Cardiac septum (tissue), 1 donor: ENCODE measurements around the gene ISCA1. TPM values are rescaled to one million over a fixed set of nuclear protein-coding genes. Genes with fewer than 3 reads are reported as not detected.
A peak's percentile ranks its signal among the peaks of the same experiment; 100 is the strongest.
"Not testable (repeated sequence)": the region's sequence is repeated elsewhere in the genome, so short reads cannot be mapped to it uniquely, and the experiment has no call there.

Source experiments
- DNase-seq: peaks from one replicate; pipeline ENCODE4 v3.0.0-alpha.2; 2020; ENCODE audit warnings: low spot score
- intact Hi-C: fragments of 100-400 bp; cut with DNase I; formaldehyde crosslinking; loops from one replicate; pipeline ENCODE4 v1.14.0; 2022
- long read RNA-seq: library from polyadenylated mRNA; unstranded; transcript quantifications from one replicate; pipeline ENCODE4 v2.0.0, GENCODE V29; 2021
- total RNA-seq: library from RNA; stranded (reverse); fragmentation: NEBNext Ultra II Directional; extraction: Animal tissue kit (Norgen Biotek cat#: 25700); gene quantifications from one replicate; pipeline ENCODE4 v1.2.1, GENCODE V29; 2021
- donor health status: DM: no; HTN: no; CAD: no.

ISCA1 gene
- 49.2 TPM for total RNA-seq
- long read RNA-seq, transcript ISCA1-203 (4 exons, 1,958 nt), result major isoform, 87 of 96 reads
- long read RNA-seq, partial matches to known transcripts, result 3 of 96 reads
- long read RNA-seq, other reads (novel, unspliced or antisense), result 4 of 96 reads

DNA sequence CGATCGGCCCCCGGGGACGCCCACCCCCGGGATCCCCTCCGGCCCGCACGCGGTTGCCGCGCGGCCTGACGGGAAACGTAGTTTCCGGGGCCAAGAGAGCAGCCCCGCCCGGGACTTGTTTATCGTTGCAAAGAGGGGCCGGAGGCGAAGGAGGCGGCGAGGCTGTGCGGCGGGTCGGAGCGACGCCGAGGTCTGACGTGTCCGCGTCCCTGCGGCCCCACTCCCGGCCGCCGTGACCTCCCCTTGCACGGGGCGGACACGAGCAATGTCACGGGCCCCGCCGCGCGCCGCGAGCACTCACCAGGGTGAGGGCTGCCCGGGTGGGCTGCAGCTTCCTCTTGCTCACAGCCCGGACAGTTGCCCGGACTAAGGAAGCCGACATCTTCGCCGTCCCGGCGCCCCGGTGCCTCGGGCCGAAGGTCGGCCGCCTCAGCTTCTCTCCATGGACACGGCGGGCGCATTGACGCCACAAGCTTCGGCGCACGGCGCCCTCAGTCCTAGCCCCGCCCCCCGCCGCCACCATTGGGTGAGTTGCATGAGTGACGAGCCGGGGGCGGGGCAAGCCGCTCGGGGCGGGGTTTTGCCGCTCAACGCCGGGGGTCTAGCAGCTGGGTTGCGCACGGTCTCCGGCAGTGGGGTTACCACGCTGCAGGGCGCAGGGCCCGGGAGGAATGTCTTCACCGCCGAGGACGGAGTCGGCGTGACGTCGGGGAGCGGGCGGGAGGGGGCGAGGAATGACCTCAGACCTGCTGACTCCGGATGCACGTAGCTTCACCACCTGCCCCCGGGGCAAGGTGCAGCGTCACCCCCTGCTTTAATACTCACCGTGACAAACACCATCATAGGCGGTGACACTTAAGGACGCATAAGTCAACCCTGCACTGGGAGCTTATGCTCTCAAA is at the start of gene ISCA1:
Gene ISCA1, minus strand, starts transcription at position 462 of the 902 bp plus-strand sequence. Its CDS starts 80 bp downstream, at position 382.
- intact Hi-C loops, result no loop called here
- peak; percentile 98 for DNase-seq

DNA sequence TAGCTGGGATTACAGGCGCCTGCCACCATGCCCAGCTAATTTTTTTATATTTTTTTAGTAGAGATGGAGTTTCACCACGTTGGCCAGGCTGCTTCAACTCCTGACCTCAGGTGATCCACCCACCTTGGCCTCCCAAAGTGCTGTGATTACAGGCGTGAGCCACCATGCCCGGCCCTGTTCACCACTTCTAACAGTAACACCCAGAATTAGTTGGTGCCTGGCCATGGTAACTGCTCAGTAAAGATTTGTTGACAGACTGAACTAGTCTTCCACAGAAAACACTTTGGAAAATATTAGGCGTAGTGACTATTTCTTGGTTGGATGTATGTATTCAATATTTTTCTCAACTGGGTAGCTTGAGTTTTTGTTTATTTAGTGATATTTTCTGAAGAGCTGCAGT is 47.8 kb upstream of the ISCA1 start:
- intact Hi-C loops, result no loop called here

DNA sequence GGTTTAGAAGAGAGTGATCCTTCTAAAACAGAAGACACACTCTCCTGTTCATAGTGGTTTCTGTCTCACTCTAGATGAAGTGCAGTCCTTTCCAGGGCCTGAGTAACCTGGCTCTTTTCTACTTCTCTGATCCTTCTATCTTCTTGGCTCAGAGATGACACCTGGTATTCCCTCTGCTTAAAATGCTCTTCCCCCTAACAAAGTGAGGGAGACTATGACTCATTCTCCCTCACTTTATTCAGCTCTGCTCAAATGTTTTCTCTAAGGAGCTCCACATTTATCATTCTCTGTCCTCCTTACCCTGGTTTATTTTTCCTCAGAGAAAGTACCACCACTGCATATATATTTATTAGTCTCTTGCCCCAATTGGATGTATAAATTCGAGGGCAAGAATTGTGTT is 47.3 kb upstream of the ISCA1 start:
- no peak for DNase-seq
- intact Hi-C loops, result no loop called here

More for the DNA sequence above, 47.8 kb upstream of the ISCA1 start:
- no peak for DNase-seq

DNA sequence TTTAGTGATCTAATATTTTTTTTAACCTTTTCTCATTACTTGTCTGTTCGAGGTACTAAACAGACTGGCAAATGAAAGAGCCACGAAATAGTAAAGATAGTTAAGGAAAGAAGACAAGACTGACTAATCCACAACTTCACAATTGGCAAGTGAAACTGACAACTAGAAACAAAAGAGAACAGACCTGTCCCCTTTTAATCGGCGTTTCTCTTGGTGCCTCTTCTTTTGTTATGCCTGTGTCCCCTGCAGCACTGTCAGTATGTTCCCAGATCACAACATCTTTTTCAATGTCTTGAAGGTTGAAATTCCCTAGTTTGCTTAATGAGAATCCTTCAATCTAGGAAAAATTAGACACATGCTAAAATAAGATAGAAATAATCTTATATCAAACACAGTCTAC is 45.8 kb upstream of the ISCA1 start:
- intact Hi-C loops, result no loop called here
- DNase-seq, result no peak

DNA sequence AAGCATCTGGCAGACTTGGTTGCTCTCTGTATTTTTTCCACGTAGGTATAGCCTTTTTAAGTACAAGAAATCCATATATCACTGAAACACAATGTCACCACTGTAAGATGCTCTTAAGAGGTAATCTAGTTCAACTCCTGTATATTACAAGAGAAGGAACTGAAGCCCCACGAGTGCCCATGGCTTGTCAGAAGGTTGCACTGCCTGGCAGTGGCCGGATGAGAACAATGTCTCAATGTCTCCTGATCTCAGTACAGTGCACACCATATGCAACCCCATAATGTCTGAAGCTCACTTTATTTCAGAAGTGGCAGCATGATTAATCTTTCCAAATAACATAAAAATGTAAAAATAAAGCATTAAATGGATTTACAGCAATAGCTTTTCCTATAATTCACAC is 44.2 kb upstream of the ISCA1 start:
- DNase-seq, result no peak
- intact Hi-C loops, result no loop called here

DNA sequence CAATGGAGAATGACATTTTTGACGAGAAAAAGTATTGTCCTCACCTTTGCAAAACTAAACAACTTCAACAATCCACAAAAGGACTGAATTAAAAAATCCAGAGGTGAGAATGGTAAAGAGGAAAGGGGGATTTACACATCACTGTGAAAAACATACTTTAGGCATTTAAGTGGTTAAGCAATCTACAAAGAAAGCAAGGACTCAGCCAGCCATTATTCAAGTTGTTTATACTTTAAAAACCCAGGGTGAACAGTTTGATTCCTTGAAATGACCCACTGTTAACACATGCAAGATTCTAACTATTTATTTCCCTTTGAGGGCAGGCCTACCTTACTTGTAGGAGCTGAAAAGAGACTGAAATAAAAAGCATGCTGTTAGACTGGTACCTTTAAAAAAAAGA is 42.6 kb upstream of the ISCA1 start:
- intact Hi-C loops, result no loop called here
- DNase-seq, result no peak

DNA sequence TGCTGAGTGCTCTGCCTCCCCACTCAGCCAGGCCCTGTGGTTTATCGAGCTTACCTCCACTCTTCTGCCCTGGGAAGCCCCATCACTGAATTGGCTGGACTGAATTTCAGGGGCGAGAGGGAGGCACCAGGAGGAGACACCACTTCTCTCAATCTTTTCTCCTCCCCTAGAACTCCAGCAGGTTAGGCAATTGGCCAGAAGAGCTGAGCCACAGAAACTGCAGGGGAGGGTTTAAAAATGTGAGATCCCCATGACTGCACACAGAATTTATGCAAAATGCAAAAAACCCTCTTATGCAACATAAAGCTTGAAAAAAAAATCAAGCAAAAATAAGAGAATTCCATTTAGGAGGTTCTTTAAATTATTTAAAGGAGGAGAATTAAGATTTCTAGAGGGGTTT is 42.0 kb upstream of the ISCA1 start:
- DNase-seq, result no peak
- intact Hi-C loops, result no loop called here

DNA sequence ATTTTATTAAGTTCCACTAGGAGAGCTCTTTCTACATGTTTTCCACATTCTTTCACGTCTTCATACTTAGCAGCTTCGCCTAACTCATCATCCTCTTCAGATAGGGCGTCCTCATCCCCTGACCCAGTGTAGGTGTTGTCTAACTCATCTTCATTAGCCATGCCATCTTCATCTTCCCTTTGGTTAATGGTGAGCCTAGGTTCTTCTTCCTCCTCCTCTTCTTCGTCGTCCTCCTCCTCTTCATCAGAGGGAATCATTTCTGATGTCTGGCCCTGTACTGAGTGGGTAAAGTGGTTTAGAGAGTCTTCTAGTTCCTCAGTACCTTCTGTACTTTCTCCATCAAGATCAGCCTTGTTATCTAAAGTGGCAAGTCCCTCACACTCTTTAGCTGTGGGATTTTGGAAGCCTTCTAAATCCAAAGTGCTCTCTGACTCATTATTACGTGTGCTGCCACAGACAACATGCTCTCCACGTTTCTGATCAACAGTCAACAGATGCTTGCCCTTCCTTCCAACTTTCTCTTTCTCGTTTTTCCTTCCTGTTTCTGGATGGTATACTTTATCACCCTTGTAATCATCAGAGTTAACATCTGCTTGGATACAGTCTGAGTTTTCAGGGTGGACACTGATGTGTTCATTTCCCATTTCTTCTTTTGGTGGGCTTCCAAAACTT is 40.8 kb upstream of the ISCA1 start:
- intact Hi-C loops, result no loop called here
- no peak for DNase-seq

DNA sequence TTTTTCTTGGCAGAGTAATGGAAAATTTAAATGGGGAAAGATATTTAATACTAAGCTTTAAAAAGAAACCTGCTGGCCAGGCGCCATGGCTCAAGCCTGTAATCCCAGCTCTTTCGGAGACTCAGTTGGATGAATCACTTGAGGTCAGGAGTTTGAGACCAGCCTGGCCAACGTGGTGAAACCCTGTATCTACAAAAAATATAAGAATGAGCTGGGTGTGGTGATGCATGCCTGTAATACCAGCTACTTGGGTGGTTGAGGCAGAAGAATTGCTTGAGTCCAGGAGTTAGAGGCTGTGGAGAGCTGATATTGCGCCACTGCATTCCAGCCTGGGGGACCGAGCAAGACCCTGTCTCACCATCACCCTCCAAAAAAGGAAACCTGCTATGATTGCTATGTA is 39.0 kb upstream of the ISCA1 start:
- intact Hi-C loops, result no loop called here
- no peak for DNase-seq

DNA sequence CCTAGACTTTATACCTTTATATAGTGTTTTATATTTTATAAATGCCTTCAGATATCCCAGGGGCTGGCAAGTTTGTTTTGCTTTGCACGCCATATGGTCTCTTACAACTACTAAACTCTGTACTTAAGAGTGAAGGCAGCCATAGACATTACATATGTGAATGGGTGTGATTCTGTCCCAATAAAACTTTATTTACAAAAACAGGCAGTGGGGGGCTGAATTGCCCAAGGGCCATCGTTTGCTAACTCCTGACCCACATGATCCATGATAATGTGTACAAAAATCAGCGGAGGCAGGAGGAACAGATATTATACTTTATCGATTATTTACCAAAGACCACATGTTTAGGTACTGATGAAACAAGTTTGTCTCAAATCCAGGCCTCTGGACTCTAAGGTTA is 35.8 kb upstream of the ISCA1 start:
- DNase-seq, result no peak

DNA sequence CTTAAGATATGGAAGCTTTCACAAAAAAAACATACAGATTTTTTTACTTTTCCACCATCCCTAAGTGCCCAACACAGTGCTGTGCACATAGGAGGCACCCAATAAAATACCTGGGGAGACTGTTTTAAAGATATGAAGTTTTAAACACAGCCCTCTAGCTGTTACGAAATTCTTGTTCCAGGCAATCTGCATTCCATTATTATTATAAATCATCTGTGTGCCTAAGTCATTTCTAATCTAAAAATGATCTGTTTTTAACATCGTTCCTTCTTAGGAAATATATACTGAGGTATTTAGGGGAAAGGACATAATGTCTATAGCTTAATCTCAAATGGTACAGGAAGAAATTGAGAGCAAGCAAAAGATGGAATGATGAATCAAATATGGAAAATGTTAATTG is 32.7 kb upstream of the ISCA1 start:
- no peak for DNase-seq
- intact Hi-C loops, result no loop called here

More for the DNA sequence above, 35.8 kb upstream of the ISCA1 start:
- intact Hi-C loops, result no loop called here

DNA sequence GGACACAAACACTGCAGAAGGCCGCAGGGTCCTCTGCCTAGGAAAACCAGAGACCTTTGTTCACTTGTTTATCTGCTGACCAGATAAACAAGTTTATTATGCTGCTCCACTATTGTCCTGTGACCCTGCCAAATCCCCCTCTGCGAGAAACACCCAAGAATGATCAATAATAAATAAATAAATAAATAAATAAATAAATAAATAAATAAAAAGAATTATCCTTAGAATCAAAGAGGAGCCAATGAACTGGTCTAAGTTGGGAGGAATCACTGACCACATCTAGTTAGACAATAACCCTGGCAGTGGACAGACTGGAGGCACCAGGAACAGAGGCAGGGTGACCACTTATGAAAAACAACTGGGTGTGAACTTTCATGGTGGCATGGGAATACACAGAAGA is 30.6 kb upstream of the ISCA1 start:
- intact Hi-C loops, DNase-seq: not testable (repeated sequence)

DNA sequence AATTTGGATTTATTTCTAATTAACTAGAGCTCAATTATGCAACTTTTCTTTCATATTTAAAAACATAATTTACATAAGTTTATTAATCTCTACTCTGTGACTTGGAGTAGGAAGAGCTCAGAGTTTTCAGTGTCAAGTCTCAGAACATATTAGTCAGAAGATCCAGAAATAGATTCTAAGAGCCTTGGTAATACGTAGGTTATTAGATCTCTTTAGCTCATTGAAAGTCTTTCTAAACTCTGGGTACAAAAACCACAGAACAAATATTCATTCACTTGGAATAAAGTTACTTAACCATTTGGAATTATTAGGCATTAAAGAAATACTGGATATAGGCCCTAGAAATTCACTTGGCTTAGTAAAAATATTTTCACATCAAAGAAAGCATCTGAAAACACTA is 26.3 kb upstream of the ISCA1 start:
- intact Hi-C loops, result no loop called here
- no peak for DNase-seq

DNA sequence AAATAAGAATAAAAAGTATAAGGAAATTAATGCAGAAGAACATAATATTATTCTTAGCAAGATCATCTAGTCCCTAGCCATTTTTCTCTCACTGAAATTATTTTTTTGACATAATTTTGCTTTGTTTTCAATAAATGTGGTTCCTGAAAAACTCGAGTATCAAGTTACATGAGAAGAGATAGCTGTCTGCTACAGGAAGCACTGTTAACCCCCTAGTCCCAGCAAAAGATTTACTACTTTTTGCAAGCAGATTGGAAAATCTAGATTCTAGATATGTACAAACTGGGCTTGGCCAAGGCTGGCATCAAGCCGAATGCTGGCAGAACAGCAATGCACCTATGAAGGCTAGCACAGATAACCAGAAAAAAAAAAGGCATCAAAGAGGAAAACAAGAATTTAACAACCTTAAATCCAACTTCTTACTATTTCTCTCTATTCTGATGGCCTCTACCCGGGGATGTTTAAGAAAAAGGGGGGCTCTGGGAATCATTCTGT is 21.9 kb upstream of the ISCA1 start:
- DNase-seq, result no peak
- intact Hi-C loops, result no loop called here

DNA sequence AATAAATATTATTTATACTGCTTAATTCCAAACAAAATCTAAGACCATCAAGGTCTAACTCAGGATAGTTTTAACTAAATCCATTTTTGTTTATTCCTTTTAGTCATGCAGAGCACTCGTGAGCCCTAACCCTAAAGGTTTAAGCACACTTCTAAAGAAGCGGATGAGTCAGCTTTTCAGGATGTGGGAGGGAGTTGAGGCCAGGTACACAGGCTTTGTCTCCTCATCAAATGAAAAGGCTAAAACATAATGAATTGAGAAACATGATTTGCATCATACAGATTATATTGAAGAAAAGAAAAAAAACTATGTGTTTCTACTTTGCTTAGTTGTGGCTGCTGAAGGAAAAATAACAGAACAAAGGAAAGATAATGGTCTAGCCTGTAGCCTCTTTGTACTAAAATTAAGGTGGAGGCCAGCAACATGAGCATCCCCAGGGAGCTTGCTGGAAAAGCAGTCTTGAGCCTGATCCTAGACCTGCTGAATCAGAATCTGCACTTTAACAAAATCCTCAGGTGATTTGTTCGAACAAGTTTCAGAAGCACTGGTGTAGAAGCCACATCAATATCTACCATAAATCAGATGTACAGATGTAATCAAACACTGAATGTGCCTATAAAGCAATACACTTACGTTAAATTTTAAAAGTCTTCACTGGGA is 21.1 kb upstream of the ISCA1 start:
- DNase-seq, result no peak
- intact Hi-C loops, result no loop called here

DNA sequence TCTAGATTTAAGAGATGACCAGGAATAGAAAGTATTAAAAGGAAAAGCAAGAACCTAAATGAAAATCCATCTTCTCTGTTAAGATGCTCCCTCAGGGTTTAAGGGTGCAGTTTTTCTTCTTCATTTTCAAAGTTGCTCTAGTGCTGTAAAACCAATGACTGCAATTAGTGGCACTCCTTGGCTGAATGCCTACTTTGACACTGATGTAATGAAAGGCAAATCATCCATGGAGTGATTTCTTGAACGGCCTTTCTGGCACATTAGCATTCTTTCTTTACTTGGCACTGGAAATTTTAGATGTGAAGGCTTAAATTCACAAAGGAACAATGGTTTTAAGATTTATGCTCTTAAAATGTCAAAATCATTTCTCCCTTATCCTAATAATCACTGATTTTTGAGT is 19.3 kb upstream of the ISCA1 start:
- intact Hi-C loops, result no loop called here
- no peak for DNase-seq

DNA sequence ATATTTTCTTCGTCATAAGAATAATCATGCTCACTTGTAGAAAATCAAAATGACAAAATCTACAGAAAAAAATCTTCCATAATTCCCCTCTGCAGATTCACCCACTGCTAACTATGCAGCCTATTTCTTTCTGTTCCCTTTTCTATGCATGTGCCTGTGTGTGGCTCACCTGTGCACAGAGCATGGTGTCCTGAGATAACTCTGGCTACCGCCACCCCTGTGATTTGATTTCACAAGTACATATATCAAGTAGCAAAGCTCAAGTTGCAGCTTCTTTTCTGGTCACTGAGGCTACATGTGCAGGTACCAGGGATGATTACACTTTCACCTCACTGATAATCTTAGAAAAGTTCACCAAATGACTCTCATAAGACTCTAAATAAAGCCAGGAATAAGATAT is 18.4 kb upstream of the ISCA1 start:
- intact Hi-C loops, result no loop called here
- no peak for DNase-seq

DNA sequence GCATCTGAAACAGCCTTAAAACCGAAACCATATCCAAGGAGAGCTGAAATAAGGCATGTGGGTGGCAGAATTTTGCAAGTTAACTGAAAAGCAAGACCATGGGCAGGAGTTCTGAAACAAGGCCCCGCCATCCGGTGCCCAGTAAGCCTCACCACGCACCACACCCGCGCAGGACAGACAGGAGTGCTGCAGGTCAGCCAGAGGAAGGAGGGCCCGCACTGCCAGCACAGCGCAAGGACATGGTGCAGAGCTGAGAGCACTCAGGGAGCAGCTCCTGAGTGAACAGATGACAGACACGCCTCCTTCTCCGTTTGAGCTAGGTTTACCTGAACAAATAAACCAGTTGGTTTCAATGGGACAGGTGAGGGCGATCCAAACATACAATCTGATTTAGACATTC is 16.5 kb upstream of the ISCA1 start:
- DNase-seq, result no peak
- intact Hi-C loops, result no loop called here

DNA sequence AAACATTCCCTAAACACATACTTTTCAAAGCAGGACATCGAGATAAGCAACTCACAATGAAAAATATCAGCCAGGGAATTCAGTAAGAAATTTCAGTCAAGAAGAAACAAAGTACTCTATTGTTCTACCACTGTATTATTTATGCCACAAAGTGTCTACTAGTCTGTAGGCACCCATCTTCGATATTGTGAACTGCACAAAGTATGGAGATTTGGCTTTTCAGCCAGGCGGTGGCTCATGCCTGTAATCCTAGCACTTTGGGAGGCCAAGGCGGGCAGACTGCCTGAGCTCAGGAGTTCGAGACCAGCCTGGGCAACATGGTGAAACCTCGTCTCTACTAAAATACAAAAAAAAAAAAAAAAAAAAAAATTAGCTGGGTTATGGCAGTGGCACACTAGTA is 8.0 kb upstream of the ISCA1 start:
- intact Hi-C loops, DNase-seq: not testable (repeated sequence)

DNA sequence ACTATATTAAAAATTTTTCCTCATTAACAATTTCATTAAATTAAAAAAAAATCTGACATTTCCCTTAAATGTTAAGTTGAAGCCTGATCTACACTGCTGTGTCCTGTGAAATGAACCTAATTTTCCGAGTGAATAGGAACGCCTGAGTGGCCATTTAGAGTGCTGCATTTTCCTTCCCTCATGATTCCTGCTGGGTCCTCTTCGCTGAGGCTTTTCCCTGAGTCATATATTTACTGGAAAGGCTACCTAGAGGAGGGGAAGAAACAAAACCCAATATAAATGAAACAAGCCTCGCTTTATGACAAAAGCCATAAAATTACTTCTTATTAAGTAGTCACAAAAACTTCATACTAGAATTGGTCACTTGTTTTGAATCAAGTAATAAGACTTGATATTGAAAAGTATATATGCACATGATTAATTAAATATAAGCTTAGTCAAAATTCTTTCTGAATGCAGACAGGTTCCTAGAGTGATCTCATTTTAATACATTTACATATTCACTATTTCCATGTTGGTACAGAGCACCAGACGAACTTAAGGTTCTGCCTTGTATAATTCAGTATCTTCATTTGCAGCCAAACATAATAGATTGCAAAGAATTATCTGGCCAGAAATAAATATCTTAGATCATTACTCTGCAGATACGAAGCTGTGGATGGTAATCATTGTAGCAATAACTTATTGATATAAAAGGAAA is 6.3 kb upstream of the ISCA1 start:
- intact Hi-C loops, result no loop called here
- no peak for DNase-seq
